GM12878 (cell line): ENCODE data around the gene ADAMTS13. TPM values are rescaled to one million over a fixed set of nuclear protein-coding genes. Genes with fewer than 3 reads are reported as not detected.

Experiments
- ATAC-seq: fragments of 200-7000 bp; cut with Tn5 transposase; 3 replicates; pipeline ENCODE4 v1.9.1; 2020; ENCODE audit warnings: mild to moderate bottlenecking, moderate library complexity
- BruUV-seq: library from RNA; stranded (reverse); fragments of 400-500 nt; replicated peaks from 2 replicates; lab custom pipeline; 2021; lab: Mats Ljungman, UMichigan
- CTCF ChIA-PET: fragments of 300-600 bp; sonication (Branson Sonifier 250); formaldehyde crosslinking; extraction: SDS; loops from one replicate; lab custom pipeline; 2021; ENCODE audit warnings: inconsistent platforms; lab: Yijun Ruan, JAX
- POLR2A ChIA-PET: fragments of 350-600 bp; formaldehyde crosslinking; extraction: SDS; loops from one replicate; lab custom pipeline; 2021; ENCODE audit warnings: inconsistent platforms; lab: Charles Lee
- RAD21 ChIA-PET: fragments of 300-600 bp; sonication (Branson Sonifier 250); formaldehyde crosslinking; loops from one replicate; lab custom pipeline; 2023; ENCODE audit warnings: antibody characterized with exemption; ENCODE audit not compliant: unreplicated experiment; lab: Charles Lee
- SMC1A ChIA-PET: fragments of 300-600 bp; sonication (Branson Sonifier 250); formaldehyde crosslinking; loops from one replicate; lab custom pipeline; 2023; ENCODE audit not compliant: unreplicated experiment, uncharacterized antibody; lab: Charles Lee
- DNase-seq: peaks from one replicate; pipeline ENCODE4 v3.0.0-alpha.2; 2011; ENCODE audit warnings: low read depth, low spot score
- FAIRE-seq: peaks from 3 replicates; lab custom pipeline; 2011; peaks lifted over from hg19 to GRCh38; lab: Jason Lieb, UNC
- H2AFZ ChIP-seq: 2 replicates; pipeline ENCODE4 v1.6.0; 2011; ENCODE audit warnings: low read depth, low read length, control low read depth; ENCODE audit not compliant: control insufficient read depth
- H3K27ac ChIP-seq: 2 replicates; pipeline ENCODE4 v1.5.1; 2011; ENCODE audit warnings: control low read depth; ENCODE audit not compliant: control insufficient read depth, insufficient read depth
- H3K27me3 ChIP-seq, 2 experiments: replicated peaks in 1 of 2; 2 replicates each; pipeline versions ENCODE4 v1.6.0 to v1.6.1; 2011; ENCODE audit warnings: low read length in 1 of 2; ENCODE audit not compliant: control insufficient read depth in 2 of 2, insufficient read depth in 2 of 2
- H3K36me3 ChIP-seq, 2 experiments: 2 replicates each; pipeline ENCODE4 v1.5.1; 2011; ENCODE audit warnings: low read length in 1 of 2; ENCODE audit not compliant: control insufficient read depth in 2 of 2, insufficient read depth in 2 of 2
- H3K4me1 ChIP-seq: 2 replicates; pipeline ENCODE4 v1.6.1; 2011; ENCODE audit warnings: mild to moderate bottlenecking, low read length, moderate library complexity, mixed read lengths; ENCODE audit not compliant: control insufficient read depth, insufficient read depth
- H3K4me2 ChIP-seq: 2 replicates; pipeline ENCODE4 v1.6.0; 2011; ENCODE audit warnings: control low read depth; ENCODE audit not compliant: control insufficient read depth, insufficient read depth
- H3K4me3 ChIP-seq: fragments of 200-600 bp; sonication (generic); 2 replicates; pipeline ENCODE4 v1.5.1; 2016
- H3K79me2 ChIP-seq: 2 replicates; pipeline ENCODE4 v1.6.0; 2011; ENCODE audit warnings: low read length; ENCODE audit not compliant: control insufficient read depth, insufficient read depth
- H3K9ac ChIP-seq: 2 replicates; pipeline ENCODE4 v1.8.0; 2011; ENCODE audit warnings: low read length, control low read depth, mixed read lengths; ENCODE audit not compliant: control insufficient read depth, insufficient read depth
- H3K9me3 ChIP-seq: replicated peaks from 3 replicates; pipeline ENCODE4 v1.5.1; 2011; ENCODE audit warnings: mild to moderate bottlenecking, low read length; ENCODE audit not compliant: control insufficient read depth, insufficient read depth
- H4K20me1 ChIP-seq: 2 replicates; pipeline ENCODE4 v1.6.0; 2011; ENCODE audit not compliant: control insufficient read depth, insufficient read depth
- ATF7 ChIP-seq: fragments of 450-650 bp; IDR thresholded peaks from 2 replicates; pipeline ENCODE4 v1.6.1; 2016; ENCODE audit warnings: low read depth, mild to moderate bottlenecking
- CBFB ChIP-seq: IDR thresholded peaks from 2 replicates; pipeline ENCODE4 v1.6.1; 2016; ENCODE audit warnings: antibody characterized with exemption, low read depth
- HDGF ChIP-seq: fragments of 450-650 bp; IDR thresholded peaks from 2 replicates; pipeline ENCODE4 v1.6.1; 2016; ENCODE audit warnings: antibody characterized with exemption
- IKZF1 ChIP-seq: fragments of 450-650 bp; conservative IDR thresholded peaks from 2 replicates; pipeline ENCODE4 v1.6.1; 2017; ENCODE audit warnings: antibody characterized with exemption, mild to moderate bottlenecking
- SMAD5 ChIP-seq: IDR thresholded peaks from 2 replicates; pipeline ENCODE4 v1.6.1; 2016; ENCODE audit warnings: antibody characterized with exemption, low read depth
- SMC3 ChIP-seq: IDR thresholded peaks from 2 replicates; pipeline ENCODE4 v1.6.1; 2011; ENCODE audit warnings: low read length, improper control_type of control experiment, borderline replicate concordance
- SREBF2 ChIP-seq: IDR thresholded peaks from 2 replicates; pipeline ENCODE4 v1.6.1; 2012; ENCODE audit warnings: mild to moderate bottlenecking, low read length
- SRF ChIP-seq, 2 experiments: IDR thresholded peaks; 2 replicates each; pipeline ENCODE4 v1.6.1; 2011; ENCODE audit warnings: low read depth in 2 of 2, low read length in 2 of 2, mild to moderate bottlenecking in 1 of 2, moderate library complexity in 1 of 2
- ZBED1 ChIP-seq: IDR thresholded peaks from 2 replicates; pipeline ENCODE4 v1.6.1; 2016; ENCODE audit warnings: borderline replicate concordance
- ZNF274 ChIP-seq: IDR thresholded peaks from one replicate; pipeline ENCODE4 v1.8.0; 2011; ENCODE audit not compliant: insufficient read length, insufficient read depth
- WGBS: methylation state at CpG from one replicate; pipeline ENCODE4 v1.1.6; 2016; ENCODE audit warnings: low lambda C conversion rate; ENCODE audit not compliant: insufficient replicate concordance, insufficient coverage; ENCODE audit errors: missing lambda C conversion rate; 5-methylcytosine and 5-hydroxymethylcytosine counted together
- in situ Hi-C: fragments of 300-500 bp; cut with MboI; formaldehyde crosslinking; loops from 9 replicates; pipeline ENCODE4 v1.14.3; 2018; ENCODE audit warnings: mixed read lengths
- intact Hi-C: fragments of 100-400 bp; cut with micrococcal nuclease; formaldehyde crosslinking; loops from one replicate; pipeline ENCODE4 v1.14.2; 2022; ENCODE audit not compliant: unreplicated experiment
- polyA plus RNA-seq, 11 experiments: library from polyadenylated mRNA; depleted of rRNA in 4 of 11; unstranded in 6 of 11; stranded (reverse) in 5 of 11; fragments of >200 nt; fragmentation: Nextera tagmentation in 4 of 11; fragmentation: Illumina TruSeq in 1 of 11; extraction: Ambion mirVana in 4 of 11; extraction: Trizol in 1 of 11; gene quantifications; 1 replicate in 1 of 11; 2 replicates in 10 of 11; pipeline versions ENCODE4 v1.2.1 to v1.2.3, GENCODE V29; 2011 to 2016; ENCODE audit warnings: inconsistent platforms in 2 of 11, missing spikeins in 2 of 11, low read depth in 1 of 11
- total RNA-seq, 4 experiments: library from RNA; depleted of rRNA in 3 of 4; stranded (reverse); fragments of >200 nt in 3 of 4; fragmentation: Illumina TruSeq in 1 of 4; extraction: Trizol in 1 of 4; gene quantifications; 2 replicates each; pipeline versions ENCODE4 v1.2.1 to v1.2.3, GENCODE V29; 2013 to 2021
- TF ChIP-seq, protein P1 (sequence below): IDR thresholded peaks from 2 replicates; pipeline ENCODE4 v1.6.1; 2012; ENCODE audit warnings: low read depth, low read length, improper control_type of control experiment
- TF ChIP-seq, protein P2 (sequence below), 3 experiments: IDR thresholded peaks in 2 of 3; conservative IDR thresholded peaks in 1 of 3; 2 replicates each; pipeline ENCODE4 v1.5.1; 2011; ENCODE audit warnings: low read depth in 3 of 3, low read length in 3 of 3, mild to moderate bottlenecking in 3 of 3, control low read depth in 2 of 3, moderate library complexity in 2 of 3, inconsistent platforms in 1 of 3, mixed read lengths in 1 of 3; ENCODE audit not compliant: control insufficient read depth in 2 of 3, insufficient read depth in 1 of 3; ENCODE audit errors: extremely low read depth in 1 of 3
- TF ChIP-seq, protein P3 (sequence below): fragments of 450-650 bp; IDR thresholded peaks from 2 replicates; pipeline ENCODE4 v1.6.1; 2017; ENCODE audit warnings: mild to moderate bottlenecking

The ADAMTS13 gene
- total and polyA plus RNA-seq, 10 of the 15 experiments (the other 5 are each of a cell fraction or from before 2014, with no cell fraction given): 0.08 to 2.4 (median 0.28) TPM

DNA sequence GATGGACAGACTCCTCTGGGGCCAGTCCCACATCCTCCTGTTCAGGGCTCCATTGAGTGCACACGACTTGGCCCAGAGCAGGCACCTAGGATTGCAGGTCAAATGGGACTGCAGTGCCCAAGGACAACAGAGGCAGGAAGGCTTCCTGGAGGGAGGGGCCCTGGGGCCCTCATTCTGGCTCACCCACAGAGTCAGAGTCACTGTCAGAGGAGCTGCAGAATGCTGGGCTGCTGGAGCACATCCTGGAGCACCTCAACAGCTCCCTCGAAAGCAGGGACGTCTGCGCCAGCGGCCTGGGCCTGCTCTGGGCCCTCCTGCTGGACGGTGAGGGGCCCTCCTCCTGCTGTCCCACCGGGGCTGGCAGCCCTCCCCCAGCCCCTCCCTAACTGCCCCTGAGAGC is 19.5 kb upstream of the ADAMTS13 start:
- H3K4me1 ChIP-seq: no peaks in the 10 kb centered on the region
- TF ChIP-seq, protein P1, sequence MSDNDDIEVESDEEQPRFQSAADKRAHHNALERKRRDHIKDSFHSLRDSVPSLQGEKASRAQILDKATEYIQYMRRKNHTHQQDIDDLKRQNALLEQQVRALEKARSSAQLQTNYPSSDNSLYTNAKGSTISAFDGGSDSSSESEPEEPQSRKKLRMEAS: no peak
- TF ChIP-seq ZBED1 (no peak), ATF7 (no peak), SMAD5 (no peak), IKZF1 (no peak), SREBF2 (no peak)
- TF ChIP-seq, all 136 proteins: peak for 0
- SMC1A ChIA-PET: no interaction called here
- no peaks in the 10 kb centered on the region for H3K79me2 ChIP-seq
- no peak overlapping the region for H2AFZ ChIP-seq
- intact Hi-C loops: no loop called here
- 71% methylated on average over 7 of the region's 7 CpGs for WGBS
- no peak overlapping the region for H3K9ac ChIP-seq
- H3K4me2 ChIP-seq: no peak overlapping the region
- FAIRE-seq: no peak
- POLR2A ChIA-PET: no interaction called here
- in situ Hi-C loops: no loop called here
- no peak overlapping the region for H3K4me3 ChIP-seq
- H3K36me3 ChIP-seq: peaks cover 15 to 22% of the 10 kb centered on the region in 2 experiments; a peak in 3 of 4 replicates
- RAD21 ChIA-PET: no interaction called here
- H4K20me1 ChIP-seq: no peaks in the 10 kb centered on the region; the same call in 1 of the 2 replicates
- no peak for DNase-seq
- H3K9me3 ChIP-seq: no peaks in the 10 kb centered on the region
- H3K27ac ChIP-seq: no peak overlapping the region
- H3K27me3 ChIP-seq: no peaks in the 10 kb centered on the region
- no TSS peak for BruUV-seq
- no peak for ATAC-seq
- CTCF ChIA-PET: interaction anchor here (1.0 kb wide), 1 partner anchor 72 kb away, joined by 3 read pairs; no protein-coding TSS in a partner anchor

DNA sequence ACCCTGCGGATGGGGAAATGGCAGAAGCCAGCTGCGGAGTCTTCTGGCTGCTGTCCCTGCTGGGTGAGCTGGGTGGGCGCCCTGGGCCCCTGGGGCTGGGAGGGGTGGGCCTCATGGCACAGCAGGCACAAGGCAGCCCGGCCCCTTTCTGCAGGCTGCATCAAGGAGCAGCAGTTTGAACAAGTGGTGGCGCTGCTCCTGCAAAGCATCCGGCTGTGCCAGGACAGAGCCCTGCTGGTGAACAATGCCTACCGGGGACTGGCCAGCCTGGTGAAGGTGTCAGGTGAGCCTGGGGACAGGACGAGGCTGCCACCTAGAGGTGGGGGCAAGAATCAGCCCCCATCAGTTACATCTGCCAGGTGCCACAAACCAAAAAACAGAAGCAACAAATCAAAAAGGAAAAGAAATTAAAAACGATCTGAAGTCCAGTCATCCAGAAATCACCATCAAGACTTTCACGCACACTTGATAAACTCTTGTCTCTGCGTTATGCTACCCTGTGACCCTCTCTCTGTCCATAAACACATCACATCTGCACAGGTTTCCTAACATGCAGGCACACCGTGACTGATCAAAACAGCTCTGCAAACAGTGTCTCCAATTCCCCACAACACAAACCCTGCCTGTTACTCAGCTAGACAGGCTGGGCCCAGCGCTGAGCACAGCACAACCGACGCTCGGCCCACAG is 18.3 kb upstream of the ADAMTS13 start:
- Histone ChIP-seq H3K79me2 (no peaks in the 10 kb centered on the region), H3K9me3 (no peaks in the 10 kb centered on the region), H2AFZ (no peak overlapping the region), H3K36me3 (peaks cover 18 to 25% of the 10 kb centered on the region in 2 experiments; a peak in 3 of 4 replicates), H3K27ac (no peak overlapping the region), H4K20me1 (no peaks in the 10 kb centered on the region; the same call in 1 of the 2 replicates), H3K27me3 (no peaks in the 10 kb centered on the region), H3K4me1 (no peaks in the 10 kb centered on the region), H3K4me3 (no peak overlapping the region), H3K9ac (no peak overlapping the region), H3K4me2 (no peak overlapping the region)
- in situ Hi-C loops (no loop called here), intact Hi-C loops (no loop called here)
- FAIRE-seq: no peak
- ATAC-seq: peak; percentile 57
- RAD21 ChIA-PET: interaction anchor here (1.1 kb wide), 1 partner anchor 34 kb away, joined by 3 read pairs; no protein-coding TSS in a partner anchor
- WGBS: 74% methylated on average over 16 of the region's 16 CpGs
- no peak for DNase-seq
- SMC1A ChIA-PET: interaction anchor here (1.7 kb wide), 1 partner anchor 20 kb away, joined by 3 read pairs; no protein-coding TSS in a partner anchor
- POLR2A ChIA-PET: interaction anchor here (0.6 kb wide), 2 partner anchors 55 to 462 kb away, joined by 3 read pairs; no protein-coding TSS in a partner anchor
- CTCF ChIA-PET: interaction anchor here (1.0 to 1.6 kb wide), 6 partner anchors 12 to 217 kb away, joined by 3 to 5 read pairs (median 4); partner anchors contain the start of gene SURF6
- no TSS peak for BruUV-seq
- TF ChIP-seq SRF (IDR thresholded peaks at IDR 0.05; ENCODE audit: low read depth in 2 of 2, low read length in 2 of 2) (no peak), SMC3 (peak; percentile 32; the same call in 1 of the 2 replicates), CBFB (no peak), HDGF (no peak), ZNF274 (no peak)
- TF ChIP-seq, protein P2, sequence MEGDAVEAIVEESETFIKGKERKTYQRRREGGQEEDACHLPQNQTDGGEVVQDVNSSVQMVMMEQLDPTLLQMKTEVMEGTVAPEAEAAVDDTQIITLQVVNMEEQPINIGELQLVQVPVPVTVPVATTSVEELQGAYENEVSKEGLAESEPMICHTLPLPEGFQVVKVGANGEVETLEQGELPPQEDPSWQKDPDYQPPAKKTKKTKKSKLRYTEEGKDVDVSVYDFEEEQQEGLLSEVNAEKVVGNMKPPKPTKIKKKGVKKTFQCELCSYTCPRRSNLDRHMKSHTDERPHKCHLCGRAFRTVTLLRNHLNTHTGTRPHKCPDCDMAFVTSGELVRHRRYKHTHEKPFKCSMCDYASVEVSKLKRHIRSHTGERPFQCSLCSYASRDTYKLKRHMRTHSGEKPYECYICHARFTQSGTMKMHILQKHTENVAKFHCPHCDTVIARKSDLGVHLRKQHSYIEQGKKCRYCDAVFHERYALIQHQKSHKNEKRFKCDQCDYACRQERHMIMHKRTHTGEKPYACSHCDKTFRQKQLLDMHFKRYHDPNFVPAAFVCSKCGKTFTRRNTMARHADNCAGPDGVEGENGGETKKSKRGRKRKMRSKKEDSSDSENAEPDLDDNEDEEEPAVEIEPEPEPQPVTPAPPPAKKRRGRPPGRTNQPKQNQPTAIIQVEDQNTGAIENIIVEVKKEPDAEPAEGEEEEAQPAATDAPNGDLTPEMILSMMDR (IDR thresholded peaks at IDR 0.05 in 2 of 3, conservative IDR thresholded peaks at IDR 0.05 in 1 of 3; ENCODE audit: control insufficient read depth in 2 of 3, extremely low read depth in 1 of 3, insufficient read depth in 1 of 3, low read depth in 3 of 3, low read length in 3 of 3): peak; percentile 60 to 79 (median 65)
- TF ChIP-seq, protein P3, sequence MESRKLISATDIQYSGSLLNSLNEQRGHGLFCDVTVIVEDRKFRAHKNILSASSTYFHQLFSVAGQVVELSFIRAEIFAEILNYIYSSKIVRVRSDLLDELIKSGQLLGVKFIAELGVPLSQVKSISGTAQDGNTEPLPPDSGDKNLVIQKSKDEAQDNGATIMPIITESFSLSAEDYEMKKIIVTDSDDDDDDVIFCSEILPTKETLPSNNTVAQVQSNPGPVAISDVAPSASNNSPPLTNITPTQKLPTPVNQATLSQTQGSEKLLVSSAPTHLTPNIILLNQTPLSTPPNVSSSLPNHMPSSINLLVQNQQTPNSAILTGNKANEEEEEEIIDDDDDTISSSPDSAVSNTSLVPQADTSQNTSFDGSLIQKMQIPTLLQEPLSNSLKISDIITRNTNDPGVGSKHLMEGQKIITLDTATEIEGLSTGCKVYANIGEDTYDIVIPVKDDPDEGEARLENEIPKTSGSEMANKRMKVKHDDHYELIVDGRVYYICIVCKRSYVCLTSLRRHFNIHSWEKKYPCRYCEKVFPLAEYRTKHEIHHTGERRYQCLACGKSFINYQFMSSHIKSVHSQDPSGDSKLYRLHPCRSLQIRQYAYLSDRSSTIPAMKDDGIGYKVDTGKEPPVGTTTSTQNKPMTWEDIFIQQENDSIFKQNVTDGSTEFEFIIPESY: no peak
